ENCODE data around the gene RNASEH2A. TPM values are rescaled to one million over a fixed set of nuclear protein-coding genes. Genes with fewer than 3 reads are reported as not detected.

The RNASEH2A gene
- polyA plus RNA-seq, 1 of the 3 experiments (the other 2 are of a cell fraction) = 48.1 TPM

DNA sequence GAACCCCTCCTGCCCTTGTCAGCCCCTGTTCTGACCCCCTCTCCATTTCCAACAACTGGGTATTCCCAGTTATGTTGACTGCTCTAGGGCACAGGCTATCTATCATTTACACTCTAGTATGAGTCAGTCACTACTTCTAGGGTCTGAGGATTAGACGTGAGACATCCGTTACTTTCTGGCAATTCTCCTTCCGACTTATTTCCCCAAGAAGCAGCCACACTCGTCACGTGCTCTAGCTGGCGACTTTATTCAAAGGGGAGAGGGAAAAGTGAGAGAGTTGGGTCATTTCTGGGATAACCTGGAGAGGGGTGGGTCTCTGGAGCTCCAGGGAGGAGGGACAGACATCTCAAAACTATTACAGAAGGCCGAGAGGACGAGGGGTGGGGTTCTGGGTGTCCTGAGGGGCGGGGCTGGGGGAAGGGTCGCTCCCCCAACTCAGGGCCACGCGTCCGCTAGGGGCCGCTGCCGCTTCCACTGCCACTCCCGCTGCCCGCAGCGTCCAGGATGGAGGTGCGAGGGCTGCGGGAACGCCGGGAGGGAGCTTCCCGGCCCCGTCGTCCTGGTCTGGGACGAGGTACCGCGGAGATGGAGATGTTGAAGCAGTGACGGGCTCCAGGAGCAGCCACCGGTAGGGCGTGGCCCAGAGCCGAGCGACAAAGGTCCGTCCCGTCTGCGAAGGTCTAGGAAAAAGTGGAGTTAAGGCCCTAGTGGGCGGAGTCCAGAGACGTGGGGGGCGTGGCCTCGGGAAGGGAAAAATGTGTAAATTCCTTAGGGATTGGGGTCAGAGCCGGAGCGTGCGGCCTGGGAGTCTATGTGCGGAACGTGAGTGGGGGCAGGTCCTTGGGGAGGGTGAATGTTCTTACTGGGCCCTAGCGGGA is 19.1 kb downstream of the RNASEH2A start:
- Histone ChIP-seq H3K4me2 (no peak overlapping the region), H3K9me3 (no peaks in the 10 kb centered on the region), H3F3A (replicated peaks; ENCODE audit: insufficient read depth) (no peaks in the 10 kb centered on the region), H4K20me1 (ENCODE audit: insufficient read depth) (no peaks in the 10 kb centered on the region), H3K4me3 (ENCODE audit: low read depth in 2 of 2, low read length in 1 of 2) (peak overlapping the region in 1 of 2 experiments; percentile 15; a peak in 1 of 4 replicates), H2AFZ (ENCODE audit: low read depth) (no peak overlapping the region), H3K9me2 (no peaks in the 10 kb centered on the region), H3K9ac (no peak overlapping the region), H3K79me2 (ENCODE audit: insufficient read depth) (no peaks in the 10 kb centered on the region), H3K27ac (ENCODE audit: low read depth in 2 of 2, low read length in 1 of 2) (no peak overlapping the region), H3K27me3 (ENCODE audit: insufficient read depth) (no peaks in the 10 kb centered on the region), H3K36me3 (replicated peaks in 1 of 2; ENCODE audit: control insufficient read depth in 1 of 2, insufficient read depth in 2 of 2, low read length in 1 of 2) (no peaks in the 10 kb centered on the region), H3K4me1 (ENCODE audit: control insufficient read depth in 1 of 2, insufficient read depth in 2 of 2, low read depth in 1 of 2, low read length in 1 of 2) (peaks cover 0 to 8% of the 10 kb centered on the region in 2 experiments; a peak in 1 of 4 replicates)
- TF ChIP-seq RAD21 (IDR thresholded peaks at IDR 0.05; ENCODE audit: low read length) (peak; percentile 36), TAF1 (IDR thresholded peaks at IDR 0.05; ENCODE audit: borderline replicate concordance, low read depth, low read length) (no peak), SMC3 (IDR thresholded peaks at IDR 0.05; ENCODE audit: low read depth, low read length) (peak; percentile 9; the same call in 1 of the 2 replicates), NFIC (IDR thresholded peaks at IDR 0.05; ENCODE audit: borderline replicate concordance) (no peak), RXRA (IDR thresholded peaks at IDR 0.05; ENCODE audit: borderline replicate concordance, low read depth) (no peak)
- TF ChIP-seq, protein P1, sequence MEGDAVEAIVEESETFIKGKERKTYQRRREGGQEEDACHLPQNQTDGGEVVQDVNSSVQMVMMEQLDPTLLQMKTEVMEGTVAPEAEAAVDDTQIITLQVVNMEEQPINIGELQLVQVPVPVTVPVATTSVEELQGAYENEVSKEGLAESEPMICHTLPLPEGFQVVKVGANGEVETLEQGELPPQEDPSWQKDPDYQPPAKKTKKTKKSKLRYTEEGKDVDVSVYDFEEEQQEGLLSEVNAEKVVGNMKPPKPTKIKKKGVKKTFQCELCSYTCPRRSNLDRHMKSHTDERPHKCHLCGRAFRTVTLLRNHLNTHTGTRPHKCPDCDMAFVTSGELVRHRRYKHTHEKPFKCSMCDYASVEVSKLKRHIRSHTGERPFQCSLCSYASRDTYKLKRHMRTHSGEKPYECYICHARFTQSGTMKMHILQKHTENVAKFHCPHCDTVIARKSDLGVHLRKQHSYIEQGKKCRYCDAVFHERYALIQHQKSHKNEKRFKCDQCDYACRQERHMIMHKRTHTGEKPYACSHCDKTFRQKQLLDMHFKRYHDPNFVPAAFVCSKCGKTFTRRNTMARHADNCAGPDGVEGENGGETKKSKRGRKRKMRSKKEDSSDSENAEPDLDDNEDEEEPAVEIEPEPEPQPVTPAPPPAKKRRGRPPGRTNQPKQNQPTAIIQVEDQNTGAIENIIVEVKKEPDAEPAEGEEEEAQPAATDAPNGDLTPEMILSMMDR (IDR thresholded peaks at IDR 0.05) = peak; percentile 48
- TF ChIP-seq, protein P2, sequence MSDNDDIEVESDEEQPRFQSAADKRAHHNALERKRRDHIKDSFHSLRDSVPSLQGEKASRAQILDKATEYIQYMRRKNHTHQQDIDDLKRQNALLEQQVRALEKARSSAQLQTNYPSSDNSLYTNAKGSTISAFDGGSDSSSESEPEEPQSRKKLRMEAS (IDR thresholded peaks at IDR 0.05; ENCODE audit: low read depth) = peak; percentile 50
- TF ChIP-seq, protein P3, sequence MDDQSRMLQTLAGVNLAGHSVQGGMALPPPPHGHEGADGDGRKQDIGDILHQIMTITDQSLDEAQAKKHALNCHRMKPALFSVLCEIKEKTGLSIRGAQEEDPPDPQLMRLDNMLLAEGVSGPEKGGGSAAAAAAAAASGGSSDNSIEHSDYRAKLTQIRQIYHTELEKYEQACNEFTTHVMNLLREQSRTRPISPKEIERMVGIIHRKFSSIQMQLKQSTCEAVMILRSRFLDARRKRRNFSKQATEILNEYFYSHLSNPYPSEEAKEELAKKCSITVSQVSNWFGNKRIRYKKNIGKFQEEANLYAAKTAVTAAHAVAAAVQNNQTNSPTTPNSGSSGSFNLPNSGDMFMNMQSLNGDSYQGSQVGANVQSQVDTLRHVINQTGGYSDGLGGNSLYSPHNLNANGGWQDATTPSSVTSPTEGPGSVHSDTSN (IDR thresholded peaks at IDR 0.05) = no peak
- CTCF ChIA-PET = interaction anchor here (0.5 to 5.4 kb wide), 18 partner anchors 11 to 103 kb away, joined by 3 to 48 read pairs (median 4); partner anchors contain the start of genes DNASE2, MAST1, RNASEH2A and THSD8
- peak; percentile 88 for DNase-seq
- POLR2A ChIA-PET = no interaction called here
- WGBS (ENCODE audit: low lambda C conversion rate) = 36% methylated on average over 32 of the region's 46 CpGs

DNA sequence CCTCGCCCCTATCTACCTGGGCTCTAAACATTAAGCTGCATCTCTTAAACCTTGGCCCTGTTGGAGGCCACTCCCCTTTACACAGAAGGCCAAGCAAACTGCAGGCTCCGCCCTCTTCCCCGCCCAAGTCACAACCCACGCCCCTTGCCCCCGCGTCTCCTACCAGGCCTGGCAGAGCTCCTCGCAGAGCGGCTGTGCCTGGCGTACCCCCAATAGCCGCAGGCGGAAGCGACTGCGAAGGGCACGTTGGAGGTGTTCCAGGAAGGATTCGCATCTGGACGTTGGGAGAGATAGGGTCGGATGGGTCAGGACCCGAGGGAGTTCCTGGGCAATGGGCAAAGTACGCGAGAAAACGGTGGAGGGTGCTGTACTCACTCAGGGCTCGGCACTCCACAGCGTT is 22.1 kb downstream of the RNASEH2A start:
- peaks cover 5 to 21% of the 10 kb centered on the region in 2 experiments; a peak in 2 of 4 replicates for H3K4me1 ChIP-seq (ENCODE audit: control insufficient read depth in 1 of 2, insufficient read depth in 2 of 2, low read depth in 1 of 2, low read length in 1 of 2)
- no peaks in the 10 kb centered on the region for H4K20me1 ChIP-seq (ENCODE audit: insufficient read depth)
- no peak overlapping the region for H2AFZ ChIP-seq (ENCODE audit: low read depth)
- H3K79me2 ChIP-seq (ENCODE audit: insufficient read depth) = no peaks in the 10 kb centered on the region
- H3K27ac ChIP-seq (ENCODE audit: low read depth in 2 of 2, low read length in 1 of 2) = peak overlapping the region in 1 of 2 experiments; percentile 72; a peak in 2 of 4 replicates
- peak overlapping the region; percentile 43 for H3K4me2 ChIP-seq
- no peaks in the 10 kb centered on the region for H3K36me3 ChIP-seq (replicated peaks in 1 of 2; ENCODE audit: control insufficient read depth in 1 of 2, insufficient read depth in 2 of 2, low read length in 1 of 2)
- POLR2A ChIA-PET = interaction anchor here (0.6 to 1.4 kb wide), 8 partner anchors 9 to 106 kb away, joined by 3 to 5 read pairs (median 4); partner anchors contain the start of genes JUNB and RNASEH2A
- H3K9me2 ChIP-seq = no peaks in the 10 kb centered on the region
- no peaks in the 10 kb centered on the region for H3K27me3 ChIP-seq (ENCODE audit: insufficient read depth)
- CTCF ChIA-PET = interaction anchor here (0.7 to 5.4 kb wide), 8 partner anchors 10 to 137 kb away, joined by 3 to 48 read pairs (median 8); partner anchors contain the start of gene MAST1
- H3F3A ChIP-seq (replicated peaks; ENCODE audit: insufficient read depth) = peaks cover 6% of the 10 kb centered on the region
- H3K9ac ChIP-seq = no peak overlapping the region
- H3K9me3 ChIP-seq = no peaks in the 10 kb centered on the region
- peak; percentile 92 for DNase-seq
- 11% methylated on average over 21 of the region's 23 CpGs for WGBS (ENCODE audit: low lambda C conversion rate)
- 0 out of 4 replicates have a peak overlapping the region, but pooled peaks of 1 of the 2 experiments have one; percentile 9 for H3K4me3 ChIP-seq (ENCODE audit: low read depth in 2 of 2, low read length in 1 of 2)
- TF ChIP-seq FOXJ3 (CRISPR knock-in tag; IDR thresholded peaks at IDR 0.05) (peak; percentile 70; the same call in 1 of the 2 replicates), RCOR1 (IDR thresholded peaks at IDR 0.05; ENCODE audit: low read length) (peak; percentile 90), RAD21 (IDR thresholded peaks at IDR 0.05; ENCODE audit: low read length) (peak; percentile 29), CHD2 (IDR thresholded peaks at IDR 0.05; ENCODE audit: low read length, partially characterized antibody) (peak; percentile 84), MXI1 (IDR thresholded peaks at IDR 0.05; ENCODE audit: low read depth, low read length) (peak; percentile 74; the same call in 1 of the 2 replicates), GATA2 (CRISPR knock-in tag; IDR thresholded peaks at IDR 0.05) (peak; percentile 87), NFIC (IDR thresholded peaks at IDR 0.05; ENCODE audit: borderline replicate concordance) (0 out of 2 replicates have a peak, but pooled peaks have one; percentile 11)
- TF ChIP-seq, protein P4, sequence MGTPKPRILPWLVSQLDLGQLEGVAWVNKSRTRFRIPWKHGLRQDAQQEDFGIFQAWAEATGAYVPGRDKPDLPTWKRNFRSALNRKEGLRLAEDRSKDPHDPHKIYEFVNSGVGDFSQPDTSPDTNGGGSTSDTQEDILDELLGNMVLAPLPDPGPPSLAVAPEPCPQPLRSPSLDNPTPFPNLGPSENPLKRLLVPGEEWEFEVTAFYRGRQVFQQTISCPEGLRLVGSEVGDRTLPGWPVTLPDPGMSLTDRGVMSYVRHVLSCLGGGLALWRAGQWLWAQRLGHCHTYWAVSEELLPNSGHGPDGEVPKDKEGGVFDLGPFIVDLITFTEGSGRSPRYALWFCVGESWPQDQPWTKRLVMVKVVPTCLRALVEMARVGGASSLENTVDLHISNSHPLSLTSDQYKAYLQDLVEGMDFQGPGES (IDR thresholded peaks at IDR 0.05; ENCODE audit: low read depth, low read length) = no peak
- TF ChIP-seq, protein P5, sequence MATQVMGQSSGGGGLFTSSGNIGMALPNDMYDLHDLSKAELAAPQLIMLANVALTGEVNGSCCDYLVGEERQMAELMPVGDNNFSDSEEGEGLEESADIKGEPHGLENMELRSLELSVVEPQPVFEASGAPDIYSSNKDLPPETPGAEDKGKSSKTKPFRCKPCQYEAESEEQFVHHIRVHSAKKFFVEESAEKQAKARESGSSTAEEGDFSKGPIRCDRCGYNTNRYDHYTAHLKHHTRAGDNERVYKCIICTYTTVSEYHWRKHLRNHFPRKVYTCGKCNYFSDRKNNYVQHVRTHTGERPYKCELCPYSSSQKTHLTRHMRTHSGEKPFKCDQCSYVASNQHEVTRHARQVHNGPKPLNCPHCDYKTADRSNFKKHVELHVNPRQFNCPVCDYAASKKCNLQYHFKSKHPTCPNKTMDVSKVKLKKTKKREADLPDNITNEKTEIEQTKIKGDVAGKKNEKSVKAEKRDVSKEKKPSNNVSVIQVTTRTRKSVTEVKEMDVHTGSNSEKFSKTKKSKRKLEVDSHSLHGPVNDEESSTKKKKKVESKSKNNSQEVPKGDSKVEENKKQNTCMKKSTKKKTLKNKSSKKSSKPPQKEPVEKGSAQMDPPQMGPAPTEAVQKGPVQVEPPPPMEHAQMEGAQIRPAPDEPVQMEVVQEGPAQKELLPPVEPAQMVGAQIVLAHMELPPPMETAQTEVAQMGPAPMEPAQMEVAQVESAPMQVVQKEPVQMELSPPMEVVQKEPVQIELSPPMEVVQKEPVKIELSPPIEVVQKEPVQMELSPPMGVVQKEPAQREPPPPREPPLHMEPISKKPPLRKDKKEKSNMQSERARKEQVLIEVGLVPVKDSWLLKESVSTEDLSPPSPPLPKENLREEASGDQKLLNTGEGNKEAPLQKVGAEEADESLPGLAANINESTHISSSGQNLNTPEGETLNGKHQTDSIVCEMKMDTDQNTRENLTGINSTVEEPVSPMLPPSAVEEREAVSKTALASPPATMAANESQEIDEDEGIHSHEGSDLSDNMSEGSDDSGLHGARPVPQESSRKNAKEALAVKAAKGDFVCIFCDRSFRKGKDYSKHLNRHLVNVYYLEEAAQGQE (IDR thresholded peaks at IDR 0.05; ENCODE audit: low read depth, low read length) = no peak
- TF ChIP-seq, protein P2 (IDR thresholded peaks at IDR 0.05; ENCODE audit: low read depth) = no peak

Measured in SK-N-SH (cell line).